Activated CD4-positive, alpha-beta memory T cell treated with anti-CD3 and anti-CD28 coated beads for 36 hours (primary cell): Measurements from ENCODE around the gene ZDHHC14. TPM values are rescaled to one million over a fixed set of nuclear protein-coding genes. Genes with fewer than 3 reads are reported as not detected.
"Not testable (repeated sequence)": the region's sequence is repeated elsewhere in the genome, so short reads cannot be mapped to it uniquely, and the experiment has no call there.

Source experiments
- CTCF ChIA-PET: fragments of 350-600 bp; sonication (Branson Sonifier 250); formaldehyde crosslinking; loops from one replicate; lab custom pipeline; 2021; ENCODE audit warnings: antibody characterized with exemption, inconsistent platforms; lab: Charles Lee
- POLR2A ChIA-PET: fragments of 350-600 bp; sonication (Branson Sonifier 250); formaldehyde crosslinking; loops from one replicate; lab custom pipeline; 2021; ENCODE audit warnings: antibody characterized with exemption; lab: Charles Lee
- DNase-seq: peaks from one replicate; pipeline ENCODE4 v3.0.0-alpha.2; 2020
- H3K27ac Mint-ChIP-seq: one replicate; pipeline ENCODE4 v1.8.0; 2021; ENCODE audit warnings: mixed read lengths
- H3K27me3 Mint-ChIP-seq: one replicate; pipeline ENCODE4 v1.8.0; 2021; ENCODE audit warnings: mixed read lengths
- H3K36me3 Mint-ChIP-seq: one replicate; pipeline ENCODE4 v1.8.0; 2021; ENCODE audit warnings: mixed read lengths
- H3K4me1 Mint-ChIP-seq: one replicate; pipeline ENCODE4 v1.8.0; 2021; ENCODE audit warnings: low read depth, mixed read lengths
- H3K4me3 Mint-ChIP-seq: one replicate; pipeline ENCODE4 v1.8.0; 2021; ENCODE audit warnings: mild to moderate bottlenecking, mixed read lengths
- H3K9me3 Mint-ChIP-seq: one replicate; pipeline ENCODE4 v1.8.0; 2021; ENCODE audit warnings: mixed read lengths
- intact Hi-C: fragments of 100-400 bp; cut with micrococcal nuclease; formaldehyde crosslinking; loops from one replicate; pipeline ENCODE4 v1.15.1; 2023
- total RNA-seq, 2 experiments: library from RNA; stranded (reverse); gene quantifications; one replicate each; pipeline ENCODE4 v1.2.3, GENCODE V29; 2021

ZDHHC14 gene
- total RNA-seq, 2 experiments from 2014 or later, result 1.4 to 2.0 TPM

DNA sequence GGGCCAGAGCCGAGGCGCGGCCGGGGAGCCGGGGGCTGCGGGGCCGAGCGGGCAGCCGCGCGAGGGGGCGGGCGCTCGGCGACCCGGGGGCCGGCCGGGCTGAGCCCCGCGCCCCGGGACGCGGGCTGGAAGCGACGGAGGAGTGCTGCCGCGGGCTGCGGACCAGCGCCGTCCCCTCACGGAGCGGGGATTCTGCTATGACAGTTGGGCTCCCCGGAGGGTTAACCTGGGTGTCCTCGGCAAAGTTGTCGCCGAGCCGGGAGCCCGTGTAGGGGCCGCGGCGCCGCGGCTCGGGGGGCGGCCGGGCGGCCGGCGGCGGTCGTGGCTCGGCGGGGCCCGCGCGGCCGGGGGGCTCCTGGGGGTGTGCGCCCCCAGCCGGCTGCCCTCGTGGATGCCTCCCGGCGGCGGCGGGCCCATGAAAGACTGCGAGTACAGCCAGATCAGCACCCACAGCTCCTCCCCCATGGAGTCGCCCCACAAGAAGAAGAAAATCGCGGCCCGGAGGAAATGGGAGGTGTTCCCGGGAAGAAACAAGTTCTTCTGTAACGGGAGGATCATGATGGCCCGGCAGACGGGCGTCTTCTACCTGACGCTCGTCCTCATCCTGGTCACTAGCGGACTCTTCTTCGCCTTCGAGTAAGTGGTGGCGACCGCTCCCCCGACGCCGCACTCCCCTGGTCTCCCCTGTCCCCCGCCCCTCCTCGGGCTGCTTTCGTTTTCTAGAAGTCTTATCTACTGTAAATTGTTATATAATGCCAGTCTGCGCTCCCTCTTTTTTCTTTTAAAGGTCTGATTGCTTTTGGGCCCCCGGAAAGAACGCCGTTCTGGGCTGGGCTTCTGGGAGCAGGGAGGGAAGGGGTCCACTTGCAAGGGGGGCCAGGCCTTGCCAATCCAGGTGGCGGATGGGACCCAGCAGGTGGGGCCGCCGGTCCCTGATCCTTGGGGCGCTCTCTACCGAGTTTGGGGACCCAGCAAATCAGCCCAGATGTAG, 936 bp downstream of the ZDHHC14 start:
- Mint-ChIP-seq H3K4me1 (peaks cover 26% of the 10 kb centered on the region), H3K27me3 (peaks cover 9% of the 10 kb centered on the region), H3K4me3 (peak overlapping the region; percentile 79), H3K27ac (peak overlapping the region; percentile 47), H3K36me3 (no peaks in the 10 kb centered on the region), H3K9me3 (no peaks in the 10 kb centered on the region)
- POLR2A ChIA-PET, result no interaction called here
- peak; percentile 63 for DNase-seq
- intact Hi-C loops, result loop anchor here (2.0 to 5.0 kb wide), 6 partner anchors 59 to 603 kb away; partner anchors contain the start of gene TMEM242
- CTCF ChIA-PET, result no interaction called here

GRCh38 chr6:157382821-157383220, 1.8 kb downstream of the ZDHHC14 start:
- no peak overlapping the region for H3K27ac Mint-ChIP-seq
- H3K27me3 Mint-ChIP-seq, result peaks cover 9% of the 10 kb centered on the region
- H3K4me1 Mint-ChIP-seq, result peaks cover 26% of the 10 kb centered on the region
- CTCF ChIA-PET, result no interaction called here
- POLR2A ChIA-PET, result no interaction called here
- no peak for DNase-seq
- no peaks in the 10 kb centered on the region for H3K36me3 Mint-ChIP-seq
- H3K4me3 Mint-ChIP-seq, result peak overlapping the region; percentile 79
- no peaks in the 10 kb centered on the region for H3K9me3 Mint-ChIP-seq
- intact Hi-C loops, result loop anchor here (2.0 to 5.0 kb wide), 3 partner anchors 68 to 284 kb away; no protein-coding TSS in a partner anchor

- H3K36me3 Mint-ChIP-seq, result no peaks in the 10 kb centered on the region
- intact Hi-C loops, result loop anchor here (2.0 to 5.0 kb wide), 3 partner anchors 69 to 284 kb away; no protein-coding TSS in a partner anchor
- H3K4me1 Mint-ChIP-seq, result peaks cover 26% of the 10 kb centered on the region
- H3K4me3 Mint-ChIP-seq, result no peak overlapping the region
- H3K9me3 Mint-ChIP-seq, result no peaks in the 10 kb centered on the region
- no peak overlapping the region for H3K27ac Mint-ChIP-seq
- CTCF ChIA-PET, result interaction anchor here (1.2 kb wide), 1 partner anchor 69 kb away, joined by 3 read pairs; no protein-coding TSS in a partner anchor
- POLR2A ChIA-PET, result no interaction called here
- DNase-seq, result no peak
- peaks cover 9% of the 10 kb centered on the region for H3K27me3 Mint-ChIP-seq
Observed at GRCh38 chr6:157383471-157383870, 2.5 kb downstream of the ZDHHC14 start.

- DNase-seq, H3K4me3 Mint-ChIP-seq, H3K36me3 Mint-ChIP-seq, H3K27me3 Mint-ChIP-seq, POLR2A ChIA-PET, H3K9me3 Mint-ChIP-seq, H3K27ac Mint-ChIP-seq: not testable (repeated sequence)
- CTCF ChIA-PET, result interaction anchor here (1.2 to 1.5 kb wide), 3 partner anchors 58 to 281 kb away, joined by 3 read pairs; no protein-coding TSS in a partner anchor
- peaks cover 18% of the 10 kb centered on the region for H3K4me1 Mint-ChIP-seq
- intact Hi-C loops, result loop anchor here (5.0 kb wide), 2 partner anchors 152 to 282 kb away; no protein-coding TSS in a partner anchor
Observed at GRCh38 chr6:157384962-157385361, 4.0 kb downstream of the ZDHHC14 start.

GRCh38 chr6:157385482-157385881, 4.5 kb downstream of the ZDHHC14 start:
- POLR2A ChIA-PET, result no interaction called here

GRCh38 chr6:157386023-157386422, 5.0 kb downstream of the ZDHHC14 start:
- no peak for DNase-seq
- Mint-ChIP-seq H3K27ac (no peak overlapping the region), H3K4me3 (no peak overlapping the region), H3K27me3 (peaks cover 9% of the 10 kb centered on the region), H3K36me3 (peaks cover 9% of the 10 kb centered on the region), H3K4me1 (peaks cover 18% of the 10 kb centered on the region), H3K9me3 (peaks cover 12% of the 10 kb centered on the region)
- POLR2A ChIA-PET, result no interaction called here
- intact Hi-C loops, result no loop called here
- CTCF ChIA-PET, result interaction anchor here (0.6 to 1.5 kb wide), 3 partner anchors 59 to 280 kb away, joined by 3 to 4 read pairs (median 3); no protein-coding TSS in a partner anchor

More at GRCh38 chr6:157385482-157385881, 4.5 kb downstream of the ZDHHC14 start:
- H3K27ac Mint-ChIP-seq, result no peak overlapping the region
- peaks cover 5% of the 10 kb centered on the region for H3K36me3 Mint-ChIP-seq
- H3K4me1 Mint-ChIP-seq, result peaks cover 18% of the 10 kb centered on the region
- intact Hi-C loops, result no loop called here
- H3K27me3 Mint-ChIP-seq, result peaks cover 9% of the 10 kb centered on the region
- CTCF ChIA-PET, result interaction anchor here (1.3 to 1.5 kb wide), 2 partner anchors 58 to 281 kb away, joined by 3 read pairs; no protein-coding TSS in a partner anchor
- peaks cover 6% of the 10 kb centered on the region for H3K9me3 Mint-ChIP-seq
- DNase-seq, result peak; percentile 39
- no peak overlapping the region for H3K4me3 Mint-ChIP-seq

- peaks cover 18% of the 10 kb centered on the region for H3K4me1 Mint-ChIP-seq
- H3K27ac Mint-ChIP-seq, result no peak overlapping the region
- H3K36me3 Mint-ChIP-seq, result peaks cover 11% of the 10 kb centered on the region
- no peak overlapping the region for H3K4me3 Mint-ChIP-seq
- H3K9me3 Mint-ChIP-seq, result peaks cover 16% of the 10 kb centered on the region
- H3K27me3 Mint-ChIP-seq, result peaks cover 9% of the 10 kb centered on the region
- DNase-seq, result no peak
- intact Hi-C loops, result no loop called here
- ChIA-PET CTCF (interaction anchor here (0.6 to 1.5 kb wide), 2 partner anchors 262 to 280 kb away, joined by 3 to 4 read pairs; no protein-coding TSS in a partner anchor), POLR2A (no interaction called here)
Observed at GRCh38 chr6:157386454-157386853, 5.5 kb downstream of the ZDHHC14 start.

DNA sequence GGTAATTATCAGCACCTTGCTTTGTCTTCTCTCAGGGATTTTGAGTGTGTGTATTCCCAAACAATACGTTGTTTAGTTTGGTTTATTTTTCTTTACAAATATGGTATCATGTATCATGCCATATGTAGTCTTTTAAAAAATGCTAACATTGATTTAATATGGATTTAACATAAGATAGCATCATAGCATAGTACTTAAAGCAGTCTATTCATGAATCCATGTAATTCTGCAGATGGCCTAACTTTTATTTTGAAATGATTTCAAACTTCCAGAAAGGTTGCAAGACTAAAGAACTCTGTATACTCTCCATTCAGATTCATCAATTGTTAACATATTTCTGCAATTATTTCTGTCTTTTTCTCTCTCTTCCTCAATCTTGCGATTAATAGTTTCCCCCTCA, 7.9 kb downstream of the ZDHHC14 start:
- peaks cover 9% of the 10 kb centered on the region for H3K4me1 Mint-ChIP-seq
- ChIA-PET POLR2A (no interaction called here), CTCF (no interaction called here)
- no peak overlapping the region for H3K4me3 Mint-ChIP-seq
- intact Hi-C loops, result no loop called here
- H3K27ac Mint-ChIP-seq, result no peak overlapping the region
- no peak for DNase-seq
- peaks cover 12% of the 10 kb centered on the region for H3K36me3 Mint-ChIP-seq
- peaks cover 2% of the 10 kb centered on the region for H3K27me3 Mint-ChIP-seq
- peaks cover 18% of the 10 kb centered on the region for H3K9me3 Mint-ChIP-seq

- H3K9me3 Mint-ChIP-seq, result peaks cover 18% of the 10 kb centered on the region
- H3K36me3 Mint-ChIP-seq, result peaks cover 15% of the 10 kb centered on the region
- H3K27ac Mint-ChIP-seq, result no peak overlapping the region
- ChIA-PET POLR2A (no interaction called here), CTCF (no interaction called here)
- no peak overlapping the region for H3K4me3 Mint-ChIP-seq
- H3K4me1 Mint-ChIP-seq, result peaks cover 3% of the 10 kb centered on the region
- no peak for DNase-seq
- intact Hi-C loops, result no loop called here
- H3K27me3 Mint-ChIP-seq, result no peaks in the 10 kb centered on the region
Observed at GRCh38 chr6:157390273-157391060, 9.5 kb downstream of the ZDHHC14 start.

DNA sequence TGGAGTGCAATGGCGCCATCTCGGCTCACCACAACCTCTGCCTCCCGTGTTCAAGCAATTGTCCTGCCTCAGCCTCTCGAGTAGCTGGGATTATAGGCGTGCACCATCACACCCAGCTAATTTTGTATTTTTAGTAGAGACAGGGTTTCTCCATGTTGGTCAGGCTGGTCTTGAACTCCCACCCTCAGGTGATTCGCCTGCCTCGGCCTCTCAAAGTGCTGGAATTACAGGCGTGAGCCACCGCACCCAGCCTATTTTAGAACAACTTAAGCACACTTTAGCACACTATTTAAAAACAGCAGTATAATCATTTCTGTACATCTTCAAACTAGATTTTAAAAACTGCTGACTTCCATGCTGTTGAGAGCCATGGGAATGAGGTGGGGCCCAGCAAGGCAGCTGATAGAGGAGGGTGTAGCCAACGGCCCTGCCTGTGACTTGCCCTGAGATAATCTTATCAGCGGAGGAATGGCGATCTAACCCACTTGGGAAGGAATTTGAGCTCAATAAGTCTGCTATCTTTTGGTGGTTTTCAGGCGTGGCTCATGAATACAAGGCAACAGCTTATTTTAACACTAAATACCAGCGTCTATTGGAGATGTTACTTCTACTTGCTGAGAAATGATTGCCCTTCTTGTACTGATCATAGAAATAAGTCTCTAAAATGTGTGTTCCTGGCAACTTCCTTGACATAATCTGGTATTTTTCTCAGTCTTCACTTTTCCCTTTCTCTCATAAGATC, 12.1 kb downstream of the ZDHHC14 start:
- POLR2A ChIA-PET, result no interaction called here
- Mint-ChIP-seq H3K27me3 (no peaks in the 10 kb centered on the region), H3K27ac (no peak overlapping the region), H3K4me3 (no peak overlapping the region), H3K36me3 (peaks cover 15% of the 10 kb centered on the region), H3K4me1 (no peaks in the 10 kb centered on the region), H3K9me3 (peaks cover 18% of the 10 kb centered on the region)
- CTCF ChIA-PET, result no interaction called here
- DNase-seq, result no peak
- intact Hi-C loops, result no loop called here

GRCh38 chr6:157393669-157394327, 12.8 kb downstream of the ZDHHC14 start:
- DNase-seq, result no peak
- intact Hi-C loops, result no loop called here
- H3K4me3 Mint-ChIP-seq, result no peak overlapping the region
- H3K27ac Mint-ChIP-seq, result no peak overlapping the region
- H3K9me3 Mint-ChIP-seq, result peaks cover 18% of the 10 kb centered on the region
- ChIA-PET CTCF (no interaction called here), POLR2A (no interaction called here)
- peaks cover 15% of the 10 kb centered on the region for H3K36me3 Mint-ChIP-seq
- no peaks in the 10 kb centered on the region for H3K4me1 Mint-ChIP-seq
- no peaks in the 10 kb centered on the region for H3K27me3 Mint-ChIP-seq
